Ramos (cell line): ENCODE results near the gene OBSCN.

Source experiments
- in situ Hi-C: fragments of 300-500 bp; cut with MboI; formaldehyde crosslinking; loops from one replicate; pipeline ENCODE4 v1.14.3; 2022; ENCODE audit warnings: low sequenced_read_pairs; ENCODE audit not compliant: unreplicated experiment

OBSCN gene

GRCh38 chr1:228371741-228372182 lies 163.9 kb downstream of the OBSCN start:
- in situ Hi-C loops: no loop called here

GRCh38 chr1:228372183-228373003 lies 164.5 kb downstream of the OBSCN start:
- in situ Hi-C loops: no loop called here

GRCh38 chr1:228373004-228373680 lies 165.3 kb downstream of the OBSCN start:
- in situ Hi-C loops: no loop called here

GRCh38 chr1:228373681-228374571 lies 166.1 kb downstream of the OBSCN start:
- in situ Hi-C loops: no loop called here

- in situ Hi-C loops: no loop called here
These were observed 167.1 kb downstream of the OBSCN start for GRCh38 chr1:228374711-228375577.

GRCh38 chr1:228375578-228376261 lies 167.9 kb downstream of the OBSCN start:
- in situ Hi-C loops: no loop called here

GRCh38 chr1:228376262-228376628 lies 168.4 kb downstream of the OBSCN start:
- in situ Hi-C loops: no loop called here

- in situ Hi-C loops: no loop called here
These were observed 169.1 kb downstream of the OBSCN start for GRCh38 chr1:228376651-228377631.

GRCh38 chr1:228377664-228378089 lies 169.8 kb downstream of the OBSCN start:
- in situ Hi-C loops: no loop called here

- in situ Hi-C loops: no loop called here
These were observed 170.4 kb downstream of the OBSCN start for GRCh38 chr1:228378090-228378872.

- in situ Hi-C loops: no loop called here
These were observed 171.1 kb downstream of the OBSCN start for GRCh38 chr1:228378873-228379460.

GRCh38 chr1:228379666-228380065 lies 171.8 kb downstream of the OBSCN start:
- in situ Hi-C loops: no loop called here

GRCh38 chr1:228381356-228381755 lies 173.5 kb downstream of the OBSCN start:
- in situ Hi-C loops: no loop called here

- in situ Hi-C loops: no loop called here
These were observed 175.9 kb downstream of the OBSCN start for GRCh38 chr1:228383773-228384172.

GRCh38 chr1:228385232-228385631 lies 177.4 kb downstream of the OBSCN start:
- in situ Hi-C loops: no loop called here

GRCh38 chr1:228387321-228387720 lies 179.5 kb downstream of the OBSCN start:
- in situ Hi-C loops: no loop called here

GRCh38 chr1:228390649-228391048 lies 182.8 kb downstream of the OBSCN start:
- in situ Hi-C loops: no loop called here
